Peyer's patch (tissue), 4 donors: ENCODE results near the gene APOL5. TPM values are rescaled to one million over a fixed set of nuclear protein-coding genes. Genes with fewer than 3 reads are reported as not detected.

Experiments used
- DNase-seq, 3 donors: peaks; one replicate each; pipeline ENCODE4 v3.0.0-alpha.2; 2017 to 2019
- H3K27ac ChIP-seq, 4 donors: fragments of 200-600 bp; sonication (generic); one replicate each; pipeline ENCODE4 v1.5.1; 2016 to 2019
- H3K27me3 ChIP-seq, 2 donors: fragments of 200-600 bp; sonication (generic); one replicate each; pipeline ENCODE4 v1.5.1; 2019
- H3K36me3 ChIP-seq, 3 donors: fragments of 200-600 bp; sonication (generic); one replicate each; pipeline ENCODE4 v1.5.1; 2016 to 2019
- H3K4me1 ChIP-seq, 4 donors: fragments of 200-600 bp; sonication (generic); one replicate each; pipeline ENCODE4 v1.5.1; 2016 to 2019
- H3K4me3 ChIP-seq, 4 donors: fragments of 200-600 bp; sonication (generic); 1 replicate in 3 of 4; 2 replicates in 1 of 4; pipeline ENCODE4 v1.5.1; 2016 to 2019; ENCODE audit warnings: mild to moderate bottlenecking in 1 of 4
- H3K9me3 ChIP-seq, 4 donors: fragments of 200-600 bp; sonication (generic); one replicate each; pipeline ENCODE4 v1.5.1; 2016 to 2019; ENCODE audit warnings: mild to moderate bottlenecking in 1 of 4
- POLR2A ChIP-seq, 2 donors: fragments of 450-650 bp; IDR thresholded peaks; one replicate each; pipeline ENCODE4 v1.5.1; 2017; ENCODE audit warnings: antibody characterized with exemption in 2 of 2, mild to moderate bottlenecking in 2 of 2, moderate library complexity in 2 of 2
- total RNA-seq, 4 donors: library from RNA; depleted of rRNA; stranded (reverse); fragments of >200 nt; gene quantifications; one replicate each; pipeline ENCODE4 v1.1.0, GENCODE V29; 2016
- TF ChIP-seq, protein P1 (sequence below), 6 experiments: fragments of 450-650 bp in 4 of 6; fragments of 200-600 bp in 2 of 6; sonication (generic) in 1 of 6; IDR thresholded peaks; one replicate each; pipeline ENCODE4 v1.5.1; 2017 to 2019; ENCODE audit warnings: antibody characterized with exemption in 6 of 6, mild to moderate bottlenecking in 3 of 6, moderate library complexity in 1 of 6

Gene APOL5
- total RNA-seq, 4 donors from 2014 or later, result not detected

DNA sequence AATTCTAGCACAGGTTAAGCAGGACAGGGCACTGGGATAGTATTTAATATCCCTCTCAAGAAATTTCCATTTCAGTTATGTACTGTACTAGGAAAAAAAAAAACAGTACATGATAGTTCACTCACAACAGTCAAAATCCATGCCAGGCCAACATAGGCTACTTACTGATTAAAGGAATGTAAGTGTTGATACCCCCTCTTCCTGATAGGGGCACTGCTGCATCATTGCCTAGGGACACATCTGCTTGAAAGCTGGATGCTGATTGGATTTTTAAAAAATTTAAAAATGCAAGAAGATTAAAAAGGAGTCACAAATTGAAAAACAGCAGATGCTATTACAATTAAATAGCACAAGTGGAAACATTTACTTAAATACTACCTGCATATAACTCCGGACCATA, 43.4 kb downstream of the APOL5 start:
- H3K27ac ChIP-seq, result no peak overlapping the region
- no peak for DNase-seq
- H3K9me3 ChIP-seq, result no peaks in the 10 kb centered on the region
- H3K36me3 ChIP-seq, result peaks cover 0 to 26% (median 0%) of the 10 kb centered on the region in 3 donors
- no peaks in the 10 kb centered on the region for H3K4me1 ChIP-seq
- TF ChIP-seq, protein P1, sequence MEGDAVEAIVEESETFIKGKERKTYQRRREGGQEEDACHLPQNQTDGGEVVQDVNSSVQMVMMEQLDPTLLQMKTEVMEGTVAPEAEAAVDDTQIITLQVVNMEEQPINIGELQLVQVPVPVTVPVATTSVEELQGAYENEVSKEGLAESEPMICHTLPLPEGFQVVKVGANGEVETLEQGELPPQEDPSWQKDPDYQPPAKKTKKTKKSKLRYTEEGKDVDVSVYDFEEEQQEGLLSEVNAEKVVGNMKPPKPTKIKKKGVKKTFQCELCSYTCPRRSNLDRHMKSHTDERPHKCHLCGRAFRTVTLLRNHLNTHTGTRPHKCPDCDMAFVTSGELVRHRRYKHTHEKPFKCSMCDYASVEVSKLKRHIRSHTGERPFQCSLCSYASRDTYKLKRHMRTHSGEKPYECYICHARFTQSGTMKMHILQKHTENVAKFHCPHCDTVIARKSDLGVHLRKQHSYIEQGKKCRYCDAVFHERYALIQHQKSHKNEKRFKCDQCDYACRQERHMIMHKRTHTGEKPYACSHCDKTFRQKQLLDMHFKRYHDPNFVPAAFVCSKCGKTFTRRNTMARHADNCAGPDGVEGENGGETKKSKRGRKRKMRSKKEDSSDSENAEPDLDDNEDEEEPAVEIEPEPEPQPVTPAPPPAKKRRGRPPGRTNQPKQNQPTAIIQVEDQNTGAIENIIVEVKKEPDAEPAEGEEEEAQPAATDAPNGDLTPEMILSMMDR (IDR thresholded peaks at IDR 0.05), result peak in 3 of 6 experiments; percentile 16 to 17 (median 16)
- no peak for TF ChIP-seq POLR2A (IDR thresholded peaks at IDR 0.05)
- H3K4me3 ChIP-seq, result no peak overlapping the region
- no peaks in the 10 kb centered on the region for H3K27me3 ChIP-seq

DNA sequence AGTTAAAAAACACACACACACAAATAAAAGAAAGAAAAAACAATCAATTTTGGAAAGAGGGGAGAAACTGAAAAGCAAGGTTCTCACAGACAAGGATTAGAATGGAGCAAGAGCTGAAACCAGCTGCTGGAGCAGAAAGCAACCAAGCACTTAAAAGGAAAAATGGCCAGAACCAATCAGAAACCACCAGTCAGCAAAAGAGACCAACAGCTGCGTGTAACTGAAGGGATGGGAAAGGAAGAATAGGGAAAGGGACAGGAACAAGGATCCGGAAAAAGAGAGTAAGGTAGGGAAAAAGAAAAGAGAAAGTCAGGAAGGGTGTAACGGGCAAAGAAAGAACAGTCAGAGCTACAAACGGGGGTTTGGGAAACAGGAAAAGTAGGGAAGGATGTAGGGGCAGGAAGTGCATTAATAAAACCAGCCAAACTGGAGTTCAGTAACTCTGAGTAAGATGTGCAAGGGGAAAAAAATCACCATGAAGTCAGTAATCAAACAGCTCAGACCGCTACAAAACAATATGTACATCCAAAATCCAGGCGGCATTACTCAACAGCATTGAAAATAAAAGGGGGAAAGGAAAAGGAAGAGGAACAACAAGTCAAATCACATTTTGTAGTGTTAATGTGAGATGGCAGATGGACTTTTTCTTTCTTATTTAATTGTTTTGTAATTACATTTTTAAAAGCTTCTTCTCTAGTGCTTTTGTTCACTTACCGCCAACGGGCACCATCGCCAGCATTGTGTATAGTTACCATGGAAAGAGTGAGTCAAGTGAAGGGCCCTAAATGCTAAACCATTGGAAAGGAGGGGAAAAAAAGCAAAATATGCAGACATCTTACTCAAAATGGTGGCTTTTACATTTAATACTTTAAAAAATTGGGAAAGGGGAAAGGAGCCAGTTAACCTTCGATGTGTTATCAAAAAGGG, 49.2 kb downstream of the APOL5 start:
- Histone ChIP-seq H3K4me1 (no peaks in the 10 kb centered on the region), H3K36me3 (peaks cover 0 to 4% (median 0%) of the 10 kb centered on the region in 3 donors), H3K27me3 (no peaks in the 10 kb centered on the region), H3K4me3 (no peak overlapping the region), H3K9me3 (no peaks in the 10 kb centered on the region), H3K27ac (peak overlapping the region in 1 of 4 donors; percentile 44)
- no peak for TF ChIP-seq POLR2A (IDR thresholded peaks at IDR 0.05)
- TF ChIP-seq, protein P1 (IDR thresholded peaks at IDR 0.05), result no peak
- no peak for DNase-seq

DNA sequence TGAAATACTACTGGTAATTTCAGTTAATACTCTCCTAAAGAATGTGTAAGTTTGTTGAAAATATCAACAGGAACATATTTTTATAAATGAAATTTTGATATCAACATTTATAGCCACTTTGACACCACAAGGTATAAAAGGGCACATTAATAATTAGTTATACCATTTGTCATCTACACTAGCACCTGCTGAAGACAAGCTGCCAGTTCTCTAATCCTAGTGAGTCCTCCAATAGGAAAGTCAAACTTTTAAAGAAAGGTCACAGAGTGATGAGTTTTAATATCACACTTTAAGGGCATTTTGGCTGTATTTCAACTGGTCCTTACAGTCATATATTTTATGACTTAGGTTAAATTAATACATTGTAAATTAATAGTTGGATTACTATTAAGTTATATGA, 52.3 kb downstream of the APOL5 start:
- Histone ChIP-seq H3K4me3 (no peak overlapping the region), H3K36me3 (no peaks in the 10 kb centered on the region), H3K27me3 (no peaks in the 10 kb centered on the region), H3K4me1 (no peaks in the 10 kb centered on the region), H3K27ac (no peak overlapping the region), H3K9me3 (no peaks in the 10 kb centered on the region)
- no peak for DNase-seq
- TF ChIP-seq POLR2A (IDR thresholded peaks at IDR 0.05), result no peak
- TF ChIP-seq, protein P1 (IDR thresholded peaks at IDR 0.05), result no peak

DNA sequence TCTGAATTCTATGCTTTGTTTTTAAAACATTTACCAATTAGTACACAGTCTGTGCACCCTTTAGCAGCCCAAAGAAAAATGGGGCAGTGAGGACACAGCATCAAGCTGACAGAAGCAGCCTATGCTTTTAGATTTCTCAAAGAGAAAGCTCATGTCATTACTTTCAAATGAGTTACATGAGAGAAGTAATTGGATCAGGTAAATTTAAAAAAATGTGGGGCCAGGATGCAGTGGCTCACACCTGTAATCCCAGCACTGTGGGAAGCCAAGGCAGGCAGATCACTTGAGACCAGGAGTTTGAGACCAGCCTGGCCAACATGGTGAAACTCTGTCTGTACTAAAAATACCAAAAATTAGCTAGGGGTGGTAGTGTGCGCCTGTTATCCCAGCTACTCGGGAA, 57.7 kb downstream of the APOL5 start:
- H3K27ac ChIP-seq, result no peak overlapping the region
- no peak for DNase-seq
- TF ChIP-seq, protein P1 (IDR thresholded peaks at IDR 0.05), result no peak
- TF ChIP-seq POLR2A (IDR thresholded peaks at IDR 0.05), result no peak
- H3K9me3 ChIP-seq, result no peaks in the 10 kb centered on the region
- no peaks in the 10 kb centered on the region for H3K27me3 ChIP-seq
- no peaks in the 10 kb centered on the region for H3K36me3 ChIP-seq
- no peaks in the 10 kb centered on the region for H3K4me1 ChIP-seq
- H3K4me3 ChIP-seq, result no peak overlapping the region

- Histone ChIP-seq H3K4me1 (no peaks in the 10 kb centered on the region), H3K27me3 (no peaks in the 10 kb centered on the region)
- no peak for DNase-seq
Measured at GRCh38 chr22:35777335-35777975, 59.8 kb downstream of the APOL5 start.

More at GRCh38 chr22:35777335-35777975, 59.8 kb downstream of the APOL5 start:
- Histone ChIP-seq H3K9me3 (no peaks in the 10 kb centered on the region), H3K36me3 (peaks cover 0 to 5% (median 0%) of the 10 kb centered on the region in 3 donors), H3K27ac (no peak overlapping the region), H3K4me3 (no peak overlapping the region)
- TF ChIP-seq, protein P1 (IDR thresholded peaks at IDR 0.05), result no peak
- TF ChIP-seq POLR2A (IDR thresholded peaks at IDR 0.05), result no peak

Other genes with a start within 250 kb of the APOL5 start
- 1 to 10 TPM; 2.7 to 5.8 (median 4.8) TPM for gene RASD2, start 177.0 kb upstream of the APOL5 start, total RNA-seq
- 10 to 100 TPM in 2 of 4 donors, 1 to 10 TPM in 2; 5.6 to 11.7 (median 9.8) TPM for gene MB, start 100.5 kb upstream of the APOL5 start, total RNA-seq
- 10 to 100 TPM; 28.9 to 70.2 (median 46.8) TPM for gene APOL6, start 69.4 kb upstream of the APOL5 start, total RNA-seq